Endothelial cell (in vitro differentiated cells): ENCODE measurements around the gene ARHGAP15. TPM values are rescaled to one million over a fixed set of nuclear protein-coding genes. Genes with fewer than 3 reads are reported as not detected.

Experiments used
- DNase-seq: peaks from one replicate; pipeline ENCODE4 v3.0.0; 2021; ENCODE audit warnings: low spot score
- H3K27ac Mint-ChIP-seq: one replicate; pipeline ENCODE4 v1.8.0; 2021; ENCODE audit warnings: mixed read lengths, inconsistent platforms; ENCODE audit not compliant: unreplicated experiment
- H3K27me3 Mint-ChIP-seq: one replicate; pipeline ENCODE4 v1.8.0; 2021; ENCODE audit warnings: mild to moderate bottlenecking, moderate library complexity, mixed read lengths, inconsistent platforms; ENCODE audit not compliant: unreplicated experiment
- H3K36me3 Mint-ChIP-seq: one replicate; pipeline ENCODE4 v1.8.0; 2021; ENCODE audit warnings: mild to moderate bottlenecking, low read depth, mixed read lengths, inconsistent platforms; ENCODE audit not compliant: unreplicated experiment
- H3K4me1 Mint-ChIP-seq: one replicate; pipeline ENCODE4 v1.8.0; 2021; ENCODE audit warnings: mild to moderate bottlenecking, mixed read lengths, inconsistent platforms; ENCODE audit not compliant: unreplicated experiment
- H3K4me3 Mint-ChIP-seq: one replicate; pipeline ENCODE4 v1.8.0; 2021; ENCODE audit warnings: mild to moderate bottlenecking, mixed read lengths, inconsistent platforms; ENCODE audit not compliant: unreplicated experiment
- H3K9me3 Mint-ChIP-seq: one replicate; pipeline ENCODE4 v1.8.0; 2021; ENCODE audit warnings: mixed read lengths, inconsistent platforms; ENCODE audit not compliant: unreplicated experiment
- CTCF ChIP-seq: fragments of 200-600 bp; sonication (generic); IDR thresholded peaks from one replicate; pipeline ENCODE4 v1.5.0; 2021; ENCODE audit warnings: antibody characterized with exemption; ENCODE audit not compliant: unreplicated experiment
- total RNA-seq: library from RNA; stranded (reverse); fragmentation: NEBNext Ultra II Directional; extraction: Animal tissue kit (Norgen Biotek cat#: 25700); gene quantifications from one replicate; pipeline ENCODE4 v1.2.1, GENCODE V29; 2021; ENCODE audit not compliant: unreplicated experiment

The ARHGAP15 gene
- total RNA-seq, 1 donor from 2014 or later, result not detected

DNA sequence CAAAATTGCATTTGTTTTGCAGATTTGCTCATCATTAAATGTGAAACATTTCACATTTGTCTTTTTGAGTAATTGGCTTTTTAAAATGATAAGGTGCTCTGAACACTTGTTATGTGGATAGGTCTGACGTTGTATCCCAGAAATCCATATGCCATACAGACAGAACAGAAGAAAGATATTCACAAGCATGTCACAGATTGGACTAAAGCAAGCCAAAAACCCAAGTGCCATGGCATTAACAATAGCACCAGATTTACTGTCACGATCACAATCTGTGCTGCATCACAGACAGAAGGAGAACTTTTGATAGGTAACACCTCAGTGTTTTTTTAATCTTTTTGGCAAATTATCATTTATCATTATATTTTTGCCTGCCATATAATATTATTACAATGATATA, 272.6 kb downstream of the ARHGAP15 start:
- Mint-ChIP-seq H3K4me3 (no peak overlapping the region), H3K27ac (no peak overlapping the region), H3K27me3 (no peaks in the 10 kb centered on the region), H3K4me1 (no peaks in the 10 kb centered on the region), H3K9me3 (no peaks in the 10 kb centered on the region), H3K36me3 (no peaks in the 10 kb centered on the region)
- no peak for TF ChIP-seq CTCF
- no peak for DNase-seq

DNA sequence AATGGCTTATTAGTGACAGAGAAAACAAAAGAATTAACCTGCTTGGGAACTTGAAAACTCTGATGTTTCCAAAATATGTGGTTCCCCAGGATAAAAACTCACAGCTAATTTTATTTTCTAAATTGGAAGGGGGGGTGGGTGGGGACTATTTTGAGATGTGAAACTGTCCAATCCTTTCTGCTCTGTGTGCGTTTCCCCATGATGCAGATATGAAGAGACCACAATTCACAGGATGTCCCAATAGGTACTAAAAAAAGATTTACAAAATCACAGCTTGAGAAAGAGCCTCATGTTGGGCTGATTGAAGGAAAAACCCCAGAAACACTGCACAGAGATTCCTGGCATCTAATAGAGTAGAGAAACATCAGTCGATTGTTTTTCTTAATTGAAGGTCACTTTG, 273.2 kb downstream of the ARHGAP15 start:
- no peak for DNase-seq
- TF ChIP-seq CTCF, result no peak
- Mint-ChIP-seq H3K27ac (no peak overlapping the region), H3K4me1 (no peaks in the 10 kb centered on the region), H3K9me3 (no peaks in the 10 kb centered on the region), H3K4me3 (no peak overlapping the region), H3K36me3 (no peaks in the 10 kb centered on the region), H3K27me3 (no peaks in the 10 kb centered on the region)

DNA sequence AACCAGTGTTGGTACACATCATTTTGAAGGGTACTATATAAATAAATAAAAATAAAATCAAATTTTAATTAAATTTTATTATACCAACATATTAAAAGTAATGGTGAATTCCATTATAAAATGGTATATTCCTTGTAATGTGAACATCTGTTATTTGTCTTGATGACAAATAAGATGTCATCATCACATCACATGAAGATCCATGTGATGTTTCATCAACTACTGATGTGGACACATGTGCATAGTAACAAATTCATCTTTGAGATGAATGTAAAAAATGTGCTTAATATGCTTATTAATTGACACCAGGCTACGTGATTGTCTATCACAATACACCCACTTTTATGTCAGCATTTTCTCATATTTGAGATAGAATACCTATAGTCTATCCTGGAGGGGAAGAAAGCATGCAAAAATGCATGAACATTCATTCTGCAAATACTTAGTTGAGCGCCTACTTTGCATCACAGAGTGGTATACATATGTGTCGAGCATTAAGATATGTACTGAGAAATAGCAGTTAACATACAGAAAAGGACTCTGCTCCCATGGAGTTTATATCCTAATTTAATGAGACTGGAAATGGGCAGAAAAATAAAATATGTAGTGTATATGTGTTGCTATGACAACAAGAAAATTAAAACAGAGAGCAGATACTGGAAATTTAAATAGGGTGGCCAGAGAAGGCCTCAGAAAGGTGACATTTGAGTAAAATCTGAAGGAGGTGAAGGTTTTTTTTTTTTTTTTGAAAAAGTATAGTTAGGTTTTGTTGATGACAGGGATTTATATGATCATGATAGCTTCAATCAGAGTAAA, 281.1 kb downstream of the ARHGAP15 start:
- no peak for DNase-seq
- Mint-ChIP-seq H3K4me1 (no peaks in the 10 kb centered on the region), H3K4me3 (no peak overlapping the region), H3K27me3 (peaks cover 2% of the 10 kb centered on the region), H3K9me3 (no peaks in the 10 kb centered on the region), H3K36me3 (no peaks in the 10 kb centered on the region), H3K27ac (no peak overlapping the region)
- TF ChIP-seq CTCF, result no peak

- H3K27ac Mint-ChIP-seq, result no peak overlapping the region
These were observed 286.4 kb downstream of the ARHGAP15 start for GRCh38 chr2:143415571-143415970.

More at GRCh38 chr2:143415571-143415970, 286.4 kb downstream of the ARHGAP15 start:
- DNase-seq, result no peak
- Mint-ChIP-seq H3K27me3 (peaks cover 2% of the 10 kb centered on the region), H3K4me1 (no peaks in the 10 kb centered on the region), H3K36me3 (no peaks in the 10 kb centered on the region), H3K9me3 (no peaks in the 10 kb centered on the region), H3K4me3 (no peak overlapping the region)
- no peak for TF ChIP-seq CTCF
